Panc1 (cell line): ENCODE data around the gene IL36RN. TPM values are rescaled to one million over a fixed set of nuclear protein-coding genes. Genes with fewer than 3 reads are reported as not detected.

ENCODE experiments used
- ATAC-seq: fragments of 200-7000 bp; cut with Tn5 transposase; 2 replicates; pipeline ENCODE4 v1.9.1; 2020; ENCODE audit warnings: mild to moderate bottlenecking, moderate library complexity
- BruUV-seq: library from RNA; stranded (reverse); fragments of 400-500 nt; replicated peaks from 2 replicates; lab custom pipeline; 2021; lab: Mats Ljungman, UMichigan
- CTCF ChIA-PET: fragments of 300-600 bp; sonication (Branson Sonifier 250); formaldehyde crosslinking; loops from one replicate; lab custom pipeline; 2022; ENCODE audit warnings: antibody characterized with exemption; lab: Charles Lee
- POLR2A ChIA-PET: fragments of 300-600 bp; sonication (Branson Sonifier 250); formaldehyde crosslinking; loops from one replicate; lab custom pipeline; 2022; ENCODE audit warnings: antibody characterized with exemption; lab: Charles Lee
- DNase-seq: peaks from one replicate; pipeline ENCODE4 v3.0.0-alpha.2; 2010; ENCODE audit warnings: low read depth, low spot score
- H3K27ac ChIP-seq: 2 replicates; pipeline ENCODE4 v1.5.1; 2011; ENCODE audit warnings: mild to moderate bottlenecking, low read length, inconsistent platforms
- H3K27me3 ChIP-seq: fragments of 200-500 bp; sonication (Bioruptor generic); 2 replicates; pipeline ENCODE4 v1.6.0; 2014; ENCODE audit warnings: low read length, inconsistent platforms; ENCODE audit not compliant: control insufficient read depth, insufficient read depth
- H3K36me3 ChIP-seq: fragments of 200-500 bp; sonication (Bioruptor generic); 2 replicates; pipeline ENCODE4 v1.5.1; 2014; ENCODE audit warnings: inconsistent platforms, mild to moderate bottlenecking, low read length, moderate library complexity; ENCODE audit not compliant: control insufficient read depth, insufficient read depth
- H3K4me1 ChIP-seq: 2 replicates; pipeline ENCODE4 v1.5.1; 2011; ENCODE audit warnings: inconsistent platforms, mild to moderate bottlenecking, low read length, moderate library complexity; ENCODE audit not compliant: control insufficient read depth, insufficient read depth
- H3K4me3 ChIP-seq, 2 experiments: 2 replicates each; pipeline ENCODE4 v1.5.1; 2011 to 2012; ENCODE audit warnings: low read depth in 2 of 2, low read length in 2 of 2, mild to moderate bottlenecking in 2 of 2, inconsistent platforms in 1 of 2, moderate library complexity in 1 of 2
- H3K9me3 ChIP-seq: fragments of 200-500 bp; sonication (Bioruptor generic); 2 replicates; pipeline ENCODE4 v1.5.1; 2014; ENCODE audit warnings: low read depth, mild to moderate bottlenecking, inconsistent platforms, low read length, moderate library complexity; ENCODE audit not compliant: control insufficient read depth, insufficient read depth
- CTCF ChIP-seq: fragments of 450-650 bp; IDR thresholded peaks from 2 replicates; pipeline ENCODE4 v1.5.1; 2017; ENCODE audit warnings: mild to moderate bottlenecking
- POLR2AphosphoS5 ChIP-seq: IDR thresholded peaks from 2 replicates; pipeline ENCODE4 v1.6.1; 2012; ENCODE audit warnings: mild to moderate bottlenecking, low read depth, low read length, moderate library complexity
- REST ChIP-seq, 2 experiments: IDR thresholded peaks; 2 replicates each; pipeline ENCODE4 v1.6.1; 2011 to 2012; ENCODE audit warnings: low read depth in 2 of 2, control low read depth in 1 of 2, low read length in 1 of 2, mild to moderate bottlenecking in 1 of 2, moderate library complexity in 1 of 2; ENCODE audit not compliant: insufficient read depth in 1 of 2
- SIN3A ChIP-seq: IDR thresholded peaks from 2 replicates; pipeline ENCODE4 v1.6.1; 2012; ENCODE audit warnings: low read depth, mild to moderate bottlenecking, low read length, moderate library complexity, borderline replicate concordance; ENCODE audit not compliant: insufficient read depth
- TCF7L2 ChIP-seq: IDR thresholded peaks from 2 replicates; pipeline ENCODE4 v1.6.1; 2011; ENCODE audit warnings: mild to moderate bottlenecking, low read depth, low read length, inconsistent platforms
- in situ Hi-C: cut with HindIII; loops from 2 replicates; pipeline ENCODE4 v1.10.0; 2016; ENCODE audit warnings: low sequenced_read_pairs, low pct_unique_long_range_greater_than_20kb
- intact Hi-C: fragments of 100-400 bp; cut with micrococcal nuclease; formaldehyde crosslinking; loops from one replicate; pipeline ENCODE4 v1.10.0; 2022; ENCODE audit not compliant: unreplicated experiment
- total RNA-seq: library from RNA; stranded (reverse); gene quantifications from one replicate; pipeline ENCODE4 v1.2.1, GENCODE V29; 2021; ENCODE audit not compliant: unreplicated experiment

The IL36RN gene
- total RNA-seq, 1 experiment from 2014 or later = not detected

- ATAC-seq = no peak
- in situ Hi-C loops = no loop called here
- Histone ChIP-seq H3K4me1 (no peaks in the 10 kb centered on the region), H3K27me3 (peaks cover 35% of the 10 kb centered on the region), H3K36me3 (no peaks in the 10 kb centered on the region), H3K4me3 (no peak overlapping the region), H3K9me3 (no peaks in the 10 kb centered on the region), H3K27ac (no peak overlapping the region)
- POLR2A ChIA-PET = no interaction called here
- DNase-seq = no peak
- CTCF ChIA-PET = no interaction called here
- intact Hi-C loops = no loop called here
- BruUV-seq = no TSS peak
- no peak for TF ChIP-seq REST (IDR thresholded peaks at IDR 0.05; ENCODE audit: insufficient read depth in 1 of 2, low read depth in 2 of 2, low read length in 1 of 2)
- no peak for TF ChIP-seq SIN3A
- TF ChIP-seq CTCF = no peak
- no peak for TF ChIP-seq POLR2AphosphoS5
- no peak for TF ChIP-seq TCF7L2
Observed at GRCh38 chr2:113028112-113028511, 30.9 kb upstream of the IL36RN start.

GRCh38 chr2:113032737-113033136 is 26.3 kb upstream of the IL36RN start:
- no peak overlapping the region for H3K4me3 ChIP-seq
- H3K27ac ChIP-seq = no peak overlapping the region
- in situ Hi-C loops (no loop called here), intact Hi-C loops (no loop called here)
- H3K4me1 ChIP-seq = no peaks in the 10 kb centered on the region
- H3K36me3 ChIP-seq = no peaks in the 10 kb centered on the region
- TF ChIP-seq TCF7L2 (no peak), SIN3A (no peak), POLR2AphosphoS5 (no peak), REST (IDR thresholded peaks at IDR 0.05; ENCODE audit: insufficient read depth in 1 of 2, low read depth in 2 of 2, low read length in 1 of 2) (no peak), CTCF (no peak)
- no peak for ATAC-seq
- no TSS peak for BruUV-seq
- peaks cover 17% of the 10 kb centered on the region; the same call in 1 of the 2 replicates for H3K27me3 ChIP-seq
- no peak for DNase-seq
- POLR2A ChIA-PET = no interaction called here
- CTCF ChIA-PET = no interaction called here
- no peaks in the 10 kb centered on the region for H3K9me3 ChIP-seq
